Bronchial epithelial cell (primary cell): ENCODE results near the gene HYAL3. TPM values are rescaled to one million over a fixed set of nuclear protein-coding genes. Genes with fewer than 3 reads are reported as not detected.

Experiments used
- DNase-seq: peaks from one replicate; pipeline ENCODE4 v3.0.0-alpha.2; 2010; ENCODE audit warnings: low read depth
- FAIRE-seq: peaks from 2 replicates; lab custom pipeline; 2011; peaks lifted over from hg19 to GRCh38; lab: Jason Lieb, UNC
- H3K27me3 ChIP-seq: 2 replicates; pipeline ENCODE4 v1.5.1; 2011; ENCODE audit warnings: low read length; ENCODE audit not compliant: control insufficient read depth, insufficient read depth
- H3K36me3 ChIP-seq: 2 replicates; pipeline ENCODE4 v1.5.1; 2011; ENCODE audit warnings: low read length; ENCODE audit not compliant: control insufficient read depth, insufficient read depth
- H3K4me3 ChIP-seq: 2 replicates; pipeline ENCODE4 v1.5.1; 2011; ENCODE audit warnings: mild to moderate bottlenecking, low read depth, low read length, control low read depth
- total RNA-seq: library from RNA; depleted of rRNA; stranded (reverse); fragments of >200 nt; gene quantifications from 2 replicates; pipeline ENCODE4 v1.2.1, GENCODE V29; 2014
- TF ChIP-seq, protein P1 (sequence below): IDR thresholded peaks from 2 replicates; pipeline ENCODE4 v1.5.1; 2011; ENCODE audit warnings: mild to moderate bottlenecking, moderate library complexity, low read length, control low read depth, inconsistent platforms; ENCODE audit not compliant: insufficient read depth, severe bottlenecking

HYAL3 gene
- total RNA-seq, 1 donor from 2014 or later, result 6.6 TPM

- DNase-seq (no peak), FAIRE-seq (no peak)
- H3K27me3 ChIP-seq, result no peaks in the 10 kb centered on the region
- TF ChIP-seq, protein P1, sequence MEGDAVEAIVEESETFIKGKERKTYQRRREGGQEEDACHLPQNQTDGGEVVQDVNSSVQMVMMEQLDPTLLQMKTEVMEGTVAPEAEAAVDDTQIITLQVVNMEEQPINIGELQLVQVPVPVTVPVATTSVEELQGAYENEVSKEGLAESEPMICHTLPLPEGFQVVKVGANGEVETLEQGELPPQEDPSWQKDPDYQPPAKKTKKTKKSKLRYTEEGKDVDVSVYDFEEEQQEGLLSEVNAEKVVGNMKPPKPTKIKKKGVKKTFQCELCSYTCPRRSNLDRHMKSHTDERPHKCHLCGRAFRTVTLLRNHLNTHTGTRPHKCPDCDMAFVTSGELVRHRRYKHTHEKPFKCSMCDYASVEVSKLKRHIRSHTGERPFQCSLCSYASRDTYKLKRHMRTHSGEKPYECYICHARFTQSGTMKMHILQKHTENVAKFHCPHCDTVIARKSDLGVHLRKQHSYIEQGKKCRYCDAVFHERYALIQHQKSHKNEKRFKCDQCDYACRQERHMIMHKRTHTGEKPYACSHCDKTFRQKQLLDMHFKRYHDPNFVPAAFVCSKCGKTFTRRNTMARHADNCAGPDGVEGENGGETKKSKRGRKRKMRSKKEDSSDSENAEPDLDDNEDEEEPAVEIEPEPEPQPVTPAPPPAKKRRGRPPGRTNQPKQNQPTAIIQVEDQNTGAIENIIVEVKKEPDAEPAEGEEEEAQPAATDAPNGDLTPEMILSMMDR, result no peak
- peaks cover 15% of the 10 kb centered on the region for H3K36me3 ChIP-seq
- no peak overlapping the region for H3K4me3 ChIP-seq
These were observed 26.4 kb upstream of the HYAL3 start for GRCh38 chr3:50325497-50326181.

DNA sequence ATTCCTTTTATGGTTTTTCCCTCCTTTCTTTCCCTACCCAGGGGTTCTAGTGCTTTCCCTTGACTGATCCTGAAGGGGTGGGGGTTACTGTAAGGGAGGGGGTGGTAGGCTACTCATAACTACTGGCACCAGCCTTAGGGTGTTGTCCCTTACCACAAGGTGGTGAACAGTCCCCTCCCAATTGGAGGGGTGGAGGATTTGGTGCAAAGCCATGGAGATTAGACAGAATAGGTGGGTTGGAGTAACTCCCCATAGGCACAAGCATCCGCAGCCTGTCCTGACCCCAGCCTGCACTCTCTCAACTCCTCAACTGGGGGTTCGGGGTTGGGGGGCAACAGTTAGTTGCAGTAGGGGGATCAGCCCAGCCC is 25.9 kb upstream of the HYAL3 start:
- H3K4me3 ChIP-seq, result no peak overlapping the region
- FAIRE-seq (no peak), DNase-seq (no peak)
- no peaks in the 10 kb centered on the region for H3K27me3 ChIP-seq
- TF ChIP-seq, protein P1, result no peak
- peaks cover 10% of the 10 kb centered on the region for H3K36me3 ChIP-seq

DNA sequence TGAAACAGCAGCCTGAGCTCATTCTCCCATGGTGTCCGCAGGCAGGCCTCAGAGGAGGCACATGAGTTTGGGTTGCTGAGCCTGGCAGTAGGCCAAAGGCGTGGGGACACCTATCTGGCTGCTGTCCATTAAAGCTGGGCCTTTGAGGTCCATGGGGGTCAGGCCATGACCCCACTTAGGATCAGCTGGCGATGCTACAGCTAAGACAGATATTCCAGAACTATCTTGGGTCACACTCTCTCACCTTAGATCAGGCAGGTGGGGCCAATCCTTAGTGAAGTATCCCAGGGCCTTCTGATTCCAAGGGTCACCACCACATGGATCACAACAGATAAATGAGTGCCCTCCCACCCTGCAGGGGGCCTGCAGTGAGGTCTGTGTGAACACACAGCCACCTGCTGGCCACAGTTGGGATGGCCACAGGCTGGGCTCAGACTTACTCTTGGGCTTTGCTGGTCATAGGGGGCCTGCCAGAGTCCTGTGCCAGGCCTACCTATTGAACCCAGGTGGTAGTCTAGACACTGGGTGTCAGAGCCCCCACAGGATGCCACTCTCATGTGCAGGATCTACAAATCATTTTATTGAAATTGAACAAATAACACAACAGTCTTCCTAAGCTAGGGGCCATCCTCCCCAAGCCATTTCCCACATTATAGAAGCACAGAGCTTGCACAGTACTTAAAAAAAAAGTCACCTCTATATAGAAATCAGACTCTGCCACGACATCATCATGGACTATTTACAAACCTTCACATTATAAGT is 25.3 kb upstream of the HYAL3 start:
- H3K36me3 ChIP-seq, result peaks cover 12% of the 10 kb centered on the region
- TF ChIP-seq, protein P1, result peak; percentile 87
- H3K27me3 ChIP-seq, result no peaks in the 10 kb centered on the region
- H3K4me3 ChIP-seq, result no peak overlapping the region
- FAIRE-seq (no peak), DNase-seq (peak; percentile 49)

- Histone ChIP-seq H3K27me3 (no peaks in the 10 kb centered on the region), H3K36me3 (peaks cover 18% of the 10 kb centered on the region), H3K4me3 (no peak overlapping the region)
- no peak for FAIRE-seq
- TF ChIP-seq, protein P1, result no peak
- no peak for DNase-seq
These were observed 24.5 kb upstream of the HYAL3 start for GRCh38 chr3:50323614-50324199.

- FAIRE-seq (no peak), DNase-seq (no peak)
- Histone ChIP-seq H3K4me3 (no peak overlapping the region), H3K36me3 (peaks cover 22% of the 10 kb centered on the region), H3K27me3 (no peaks in the 10 kb centered on the region)
- TF ChIP-seq, protein P1, result no peak
These were observed 23.9 kb upstream of the HYAL3 start for GRCh38 chr3:50323092-50323600.
